Mesenchymal stem cell (in vitro differentiated cells and primary cell): ENCODE results near the gene CLK1.

ENCODE experiments used
- DNase-seq: peaks from one replicate; pipeline ENCODE4 v3.0.0-alpha.2; 2013
- H2AFZ ChIP-seq: one replicate; pipeline ENCODE4 v1.6.1; 2013; ENCODE audit warnings: low read depth, mild to moderate bottlenecking, control low read depth, inconsistent platforms, low read length, moderate library complexity
- H2AK5ac ChIP-seq: 2 replicates; pipeline ENCODE4 v1.6.1; 2013; ENCODE audit warnings: low read length, moderate library complexity, mild to moderate bottlenecking, inconsistent platforms; ENCODE audit not compliant: severe bottlenecking
- H2BK120ac ChIP-seq: one replicate; pipeline ENCODE4 v1.6.1; 2013; ENCODE audit warnings: low read depth, mild to moderate bottlenecking, inconsistent platforms, low read length, moderate library complexity
- H2BK12ac ChIP-seq, 2 experiments: one replicate each; pipeline ENCODE4 v1.6.1; 2013; ENCODE audit warnings: inconsistent platforms in 2 of 2, low read length in 2 of 2, mild to moderate bottlenecking in 2 of 2, moderate library complexity in 2 of 2, control low read depth in 1 of 2
- H2BK15ac ChIP-seq: one replicate; pipeline ENCODE4 v1.6.1; 2013; ENCODE audit warnings: mild to moderate bottlenecking, low read depth, inconsistent platforms; ENCODE audit not compliant: poor library complexity, severe bottlenecking
- H2BK5ac ChIP-seq: 2 replicates; pipeline ENCODE4 v1.6.1; 2013; ENCODE audit warnings: low read depth, mild to moderate bottlenecking, low read length, control low read depth, inconsistent platforms; ENCODE audit not compliant: poor library complexity, severe bottlenecking
- H3K14ac ChIP-seq, 2 experiments: one replicate each; pipeline ENCODE4 v1.6.1; 2013; ENCODE audit warnings: inconsistent platforms in 2 of 2, low read length in 2 of 2, control low read depth in 1 of 2, mild to moderate bottlenecking in 1 of 2, moderate library complexity in 1 of 2
- H3K18ac ChIP-seq, 2 experiments: one replicate each; pipeline ENCODE4 v1.6.1; 2013; ENCODE audit warnings: inconsistent platforms in 2 of 2, low read length in 2 of 2, control low read depth in 1 of 2, low read depth in 1 of 2, mild to moderate bottlenecking in 1 of 2
- H3K23ac ChIP-seq, 2 experiments: one replicate each; pipeline ENCODE4 v1.6.1; 2013; ENCODE audit warnings: inconsistent platforms in 2 of 2, low read length in 2 of 2, mild to moderate bottlenecking in 2 of 2, moderate library complexity in 2 of 2, control low read depth in 1 of 2
- H3K27ac ChIP-seq: 2 replicates; pipeline ENCODE4 v1.5.1; 2013; ENCODE audit warnings: mild to moderate bottlenecking, moderate library complexity, low read length, control low read depth, inconsistent platforms; ENCODE audit not compliant: poor library complexity, severe bottlenecking
- H3K27me3 ChIP-seq, 2 experiments: 2 replicates each; pipeline versions ENCODE4 v1.6.1 to v1.7.0; 2013; ENCODE audit warnings: low read length in 2 of 2, mild to moderate bottlenecking in 2 of 2, moderate library complexity in 2 of 2, control low read depth in 1 of 2, inconsistent platforms in 1 of 2; ENCODE audit not compliant: control insufficient read depth in 1 of 2, insufficient read depth in 1 of 2
- H3K36me3 ChIP-seq, 2 experiments: 2 replicates each; pipeline versions ENCODE4 v1.6.1 to v1.7.0; 2013; ENCODE audit warnings: low read length in 2 of 2, control low read depth in 1 of 2, inconsistent platforms in 1 of 2, low read depth in 1 of 2, mild to moderate bottlenecking in 1 of 2; ENCODE audit not compliant: insufficient read depth in 2 of 2, control insufficient read depth in 1 of 2
- H3K4ac ChIP-seq, 2 experiments: one replicate each; pipeline ENCODE4 v1.6.1; 2013; ENCODE audit warnings: inconsistent platforms in 2 of 2, low read length in 2 of 2, mild to moderate bottlenecking in 2 of 2, moderate library complexity in 2 of 2, control low read depth in 1 of 2, low read depth in 1 of 2
- H3K4me1 ChIP-seq: 2 replicates; pipeline ENCODE4 v1.6.1; 2013; ENCODE audit warnings: low read depth, low read length, control low read depth; ENCODE audit not compliant: control insufficient read depth, insufficient read depth
- H3K4me2 ChIP-seq: 2 replicates; pipeline ENCODE4 v1.6.1; 2013; ENCODE audit warnings: low read length, mild to moderate bottlenecking, inconsistent platforms; ENCODE audit not compliant: poor library complexity, severe bottlenecking
- H3K4me3 ChIP-seq, 2 experiments: 2 replicates each; pipeline versions ENCODE4 v1.5.1 to v1.7.0; 2013; ENCODE audit warnings: low read length in 2 of 2, mild to moderate bottlenecking in 2 of 2, control low read depth in 1 of 2, low read depth in 1 of 2; ENCODE audit not compliant: insufficient read depth in 1 of 2
- H3K79me1 ChIP-seq: replicated peaks from 2 replicates; pipeline ENCODE4 v1.6.1; 2013; ENCODE audit warnings: mild to moderate bottlenecking, control low read depth, low read length, inconsistent platforms; ENCODE audit not compliant: poor library complexity, severe bottlenecking
- H3K9ac ChIP-seq: 2 replicates; pipeline ENCODE4 v1.7.0; 2013; ENCODE audit warnings: mild to moderate bottlenecking, low read length, moderate library complexity
- H3K9me3 ChIP-seq: 2 replicates; pipeline ENCODE4 v1.7.0; 2013; ENCODE audit warnings: mild to moderate bottlenecking, low read length; ENCODE audit not compliant: control insufficient read depth
- H4K8ac ChIP-seq: one replicate; pipeline ENCODE4 v1.6.1; 2013; ENCODE audit warnings: inconsistent platforms, mild to moderate bottlenecking, low read length, moderate library complexity
- H4K91ac ChIP-seq: one replicate; pipeline ENCODE4 v1.6.1; 2013; ENCODE audit warnings: mild to moderate bottlenecking, low read length, inconsistent platforms
- WGBS: methylation state at CpG from one replicate; pipeline ENCODE4 v1.1.7; 2013; ENCODE audit warnings: mixed read lengths; 5-methylcytosine and 5-hydroxymethylcytosine counted together

The CLK1 gene

GRCh38 chr2:200845194-200845593 is 19.3 kb downstream of the CLK1 start:
- H4K8ac ChIP-seq = no peak overlapping the region
- no peaks in the 10 kb centered on the region for H3K79me1 ChIP-seq
- peak overlapping the region in 1 of 2 experiments; percentile 46 for H3K14ac ChIP-seq
- no peak overlapping the region for H3K18ac ChIP-seq
- H2BK15ac ChIP-seq = no peak overlapping the region
- no peaks in the 10 kb centered on the region for H3K9me3 ChIP-seq
- H3K36me3 ChIP-seq = peaks cover 0 to under 1% of the 10 kb centered on the region in 2 experiments
- H2BK120ac ChIP-seq = no peak overlapping the region
- no peak overlapping the region for H4K91ac ChIP-seq
- H3K4ac ChIP-seq = no peak overlapping the region
- no peak overlapping the region for H3K9ac ChIP-seq
- no peak overlapping the region for H2AK5ac ChIP-seq
- H2BK12ac ChIP-seq = no peak overlapping the region
- no peak overlapping the region for H3K27ac ChIP-seq
- H2BK5ac ChIP-seq = no peak overlapping the region
- DNase-seq = no peak
- H3K27me3 ChIP-seq = no peaks in the 10 kb centered on the region
- no peak overlapping the region for H2AFZ ChIP-seq
- H3K4me2 ChIP-seq = no peak overlapping the region
- no peak overlapping the region for H3K4me3 ChIP-seq
- WGBS = 97% methylated on average over 5 of the region's 5 CpGs
- no peak overlapping the region for H3K23ac ChIP-seq
- no peaks in the 10 kb centered on the region for H3K4me1 ChIP-seq

GRCh38 chr2:200843993-200844948 is 20.2 kb downstream of the CLK1 start:
- Histone ChIP-seq H3K18ac (no peak overlapping the region), H3K79me1 (no peaks in the 10 kb centered on the region), H2BK120ac (no peak overlapping the region), H4K91ac (no peak overlapping the region), H3K4me3 (no peak overlapping the region), H3K4me1 (no peaks in the 10 kb centered on the region), H3K14ac (no peak overlapping the region), H3K4me2 (no peak overlapping the region), H2BK5ac (no peak overlapping the region), H2BK15ac (no peak overlapping the region), H3K36me3 (no peaks in the 10 kb centered on the region), H3K27me3 (no peaks in the 10 kb centered on the region), H2BK12ac (no peak overlapping the region), H3K23ac (no peak overlapping the region), H2AFZ (no peak overlapping the region), H2AK5ac (no peak overlapping the region), H4K8ac (no peak overlapping the region), H3K9me3 (no peaks in the 10 kb centered on the region), H3K4ac (no peak overlapping the region), H3K9ac (no peak overlapping the region), H3K27ac (no peak overlapping the region)
- no peak for DNase-seq
- 93% methylated on average over 24 of the region's 24 CpGs for WGBS

DNA sequence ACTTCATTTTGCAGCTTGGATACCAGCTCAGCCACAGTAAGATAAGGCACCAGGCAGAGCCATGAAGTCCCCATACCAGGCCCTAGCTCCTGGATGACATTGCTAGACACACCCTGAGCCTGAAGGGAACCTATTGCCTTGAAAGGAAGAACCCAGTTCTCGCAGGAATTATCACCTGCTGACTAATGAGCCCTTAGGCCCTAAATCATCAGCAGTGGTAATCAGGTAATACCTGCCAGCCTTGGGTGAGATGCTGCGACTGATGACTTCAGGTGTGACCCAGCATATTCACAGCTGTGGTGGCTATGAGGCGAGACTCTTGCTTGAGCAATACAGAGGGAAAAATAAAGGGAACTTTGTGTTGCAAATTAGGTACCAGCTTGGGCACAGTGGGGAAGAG is 24.9 kb downstream of the CLK1 start:
- Histone ChIP-seq H3K27ac (no peak overlapping the region), H3K4me3 (no peak overlapping the region), H3K23ac (no peak overlapping the region), H3K9me3 (peaks cover 13% of the 10 kb centered on the region), H3K9ac (no peak overlapping the region), H3K36me3 (no peaks in the 10 kb centered on the region), H4K91ac (no peak overlapping the region), H3K79me1 (no peaks in the 10 kb centered on the region), H2BK120ac (no peak overlapping the region), H2AFZ (no peak overlapping the region), H4K8ac (no peak overlapping the region), H2BK5ac (no peak overlapping the region), H3K4ac (no peak overlapping the region), H3K18ac (no peak overlapping the region), H3K14ac (no peak overlapping the region), H3K4me2 (no peak overlapping the region), H2AK5ac (no peak overlapping the region), H3K4me1 (no peaks in the 10 kb centered on the region), H2BK12ac (no peak overlapping the region), H2BK15ac (no peak overlapping the region), H3K27me3 (no peaks in the 10 kb centered on the region)
- WGBS = 77% methylated on average over 3 of the region's 3 CpGs
- DNase-seq = no peak

DNA sequence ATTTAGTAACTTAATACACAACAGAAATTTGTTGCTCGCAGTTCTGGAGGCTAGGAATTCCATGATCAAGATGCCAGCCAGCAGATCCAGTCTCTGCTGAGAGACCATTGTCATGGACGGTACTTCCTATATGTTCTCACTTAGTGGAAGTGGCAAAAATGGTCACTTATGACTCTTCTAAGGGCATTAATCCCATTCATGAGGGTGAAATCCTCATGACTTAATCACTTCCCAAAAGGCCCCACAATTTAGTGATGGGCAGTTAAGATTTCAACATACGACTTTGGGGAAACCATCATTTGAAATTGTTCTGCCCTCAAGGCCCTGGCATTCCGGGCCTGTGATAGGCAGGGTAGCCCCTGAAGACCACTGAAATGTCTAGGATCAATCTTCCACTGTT is 29.8 kb downstream of the CLK1 start:
- Histone ChIP-seq H2AK5ac (no peak overlapping the region), H3K14ac (no peak overlapping the region), H3K18ac (no peak overlapping the region), H3K27me3 (no peaks in the 10 kb centered on the region), H4K91ac (no peak overlapping the region), H3K36me3 (no peaks in the 10 kb centered on the region), H3K79me1 (no peaks in the 10 kb centered on the region), H3K4me2 (no peak overlapping the region), H2BK15ac (no peak overlapping the region), H3K4me1 (no peaks in the 10 kb centered on the region), H3K27ac (no peak overlapping the region), H2BK5ac (no peak overlapping the region), H4K8ac (no peak overlapping the region), H2AFZ (no peak overlapping the region), H3K9me3 (peaks cover 13% of the 10 kb centered on the region), H3K4ac (no peak overlapping the region), H3K23ac (no peak overlapping the region), H2BK12ac (no peak overlapping the region), H3K4me3 (no peak overlapping the region), H2BK120ac (no peak overlapping the region), H3K9ac (no peak overlapping the region)
- WGBS = 92% methylated on average over 4 of the region's 4 CpGs
- no peak for DNase-seq
